IMR-90 (cell line): ENCODE results near the gene LRRTM3. TPM values are rescaled to one million over a fixed set of nuclear protein-coding genes. Genes with fewer than 3 reads are reported as not detected.

Experiments
- ATAC-seq: fragments of 200-7000 bp; cut with Tn5 transposase; 2 replicates; pipeline ENCODE4 v1.9.1; 2020; ENCODE audit warnings: low read depth, mild to moderate bottlenecking, moderate library complexity
- BruUV-seq: library from RNA; stranded (reverse); fragments of 400-500 nt; replicated peaks from 2 replicates; lab custom pipeline; 2021; lab: Mats Ljungman, UMichigan
- CTCF ChIA-PET: fragments of 300-600 bp; formaldehyde crosslinking; extraction: SDS; loops from one replicate; lab custom pipeline; 2021; ENCODE audit warnings: antibody characterized with exemption; lab: Yijun Ruan, JAX
- POLR2A ChIA-PET: fragments of 300-600 bp; sonication (Branson Sonifier 250); formaldehyde crosslinking; loops from one replicate; lab custom pipeline; 2022; ENCODE audit warnings: antibody characterized with exemption; ENCODE audit not compliant: unreplicated experiment; lab: Charles Lee
- DNase-seq: peaks from one replicate; pipeline ENCODE4 v3.0.0; 2013
- H2AFZ ChIP-seq: replicated peaks from 2 replicates; pipeline ENCODE3; 2013; ENCODE audit warnings: low read length, mild to moderate bottlenecking; ENCODE audit not compliant: poor library complexity
- H2AK5ac ChIP-seq: 2 replicates; pipeline ENCODE4 v1.6.1; 2013; ENCODE audit warnings: low read depth, low read length, inconsistent platforms
- H2AK9ac ChIP-seq: replicated peaks from 2 replicates; pipeline ENCODE3; 2013; ENCODE audit warnings: mild to moderate bottlenecking, low read depth, low read length, moderate library complexity; ENCODE audit not compliant: poor library complexity
- H2BK120ac ChIP-seq: 2 replicates; pipeline ENCODE4 v1.6.1; 2013; ENCODE audit warnings: low read depth, low read length, inconsistent platforms
- H2BK15ac ChIP-seq: 3 replicates; pipeline ENCODE4 v1.6.1; 2013; ENCODE audit warnings: low read depth, low read length, inconsistent platforms
- H2BK20ac ChIP-seq: 2 replicates; pipeline ENCODE4 v1.6.1; 2013; ENCODE audit warnings: low read depth, mild to moderate bottlenecking, inconsistent platforms, low read length, moderate library complexity
- H2BK5ac ChIP-seq: 2 replicates; pipeline ENCODE4 v1.6.1; 2013; ENCODE audit warnings: mild to moderate bottlenecking, low read depth, low read length, inconsistent platforms; ENCODE audit not compliant: poor library complexity, severe bottlenecking
- H3K14ac ChIP-seq: replicated peaks from 2 replicates; pipeline ENCODE4 v1.6.1; 2013; ENCODE audit warnings: low read depth, low read length, inconsistent platforms
- H3K18ac ChIP-seq: 2 replicates; pipeline ENCODE4 v1.6.1; 2013; ENCODE audit warnings: low read depth, low read length, control low read depth
- H3K23ac ChIP-seq: 2 replicates; pipeline ENCODE4 v1.6.1; 2013; ENCODE audit warnings: low read depth, low read length, inconsistent platforms
- H3K27ac ChIP-seq: 2 replicates; pipeline ENCODE4 v1.5.1; 2013; ENCODE audit warnings: mild to moderate bottlenecking, control low read depth, low read length; ENCODE audit not compliant: insufficient read depth
- H3K27me3 ChIP-seq: 2 replicates; pipeline ENCODE4 v1.6.1; 2013; ENCODE audit warnings: low read length; ENCODE audit not compliant: control insufficient read depth, insufficient read depth
- H3K36me3 ChIP-seq: 2 replicates; pipeline ENCODE4 v1.6.1; 2013; ENCODE audit warnings: low read length, mixed read lengths; ENCODE audit not compliant: control insufficient read depth, insufficient read depth
- H3K4ac ChIP-seq: 2 replicates; pipeline ENCODE4 v1.6.1; 2013; ENCODE audit warnings: low read depth, low read length, inconsistent platforms
- H3K4me1 ChIP-seq: 2 replicates; pipeline ENCODE4 v1.6.1; 2013; ENCODE audit warnings: low read length, mixed read lengths; ENCODE audit not compliant: control insufficient read depth, insufficient read depth
- H3K4me2 ChIP-seq: 2 replicates; pipeline ENCODE4 v1.6.1; 2013; ENCODE audit warnings: low read depth, mild to moderate bottlenecking, control low read depth, low read length, moderate library complexity
- H3K4me3 ChIP-seq: 2 replicates; pipeline ENCODE4 v1.5.1; 2013; ENCODE audit warnings: low read depth, mild to moderate bottlenecking, control low read depth, low read length, moderate library complexity; ENCODE audit not compliant: insufficient read depth
- H3K56ac ChIP-seq: 2 replicates; pipeline ENCODE4 v1.6.1; 2013; ENCODE audit warnings: low read length, inconsistent platforms; ENCODE audit not compliant: insufficient read depth; ENCODE audit errors: extremely low read depth
- H3K79me1 ChIP-seq, 2 experiments: 2 replicates each; pipeline ENCODE4 v1.6.1; 2013; ENCODE audit warnings: low read length in 2 of 2, inconsistent platforms in 1 of 2, low read depth in 1 of 2
- H3K9ac ChIP-seq: 2 replicates; pipeline ENCODE4 v1.6.1; 2013; ENCODE audit warnings: low read depth, low read length, control low read depth
- H3K9me1 ChIP-seq: 2 replicates; pipeline ENCODE4 v1.6.1; 2013; ENCODE audit warnings: low read length, inconsistent platforms; ENCODE audit not compliant: insufficient read depth
- H3K9me3 ChIP-seq: 2 replicates; pipeline ENCODE4 v1.6.1; 2013; ENCODE audit warnings: low read length; ENCODE audit not compliant: control insufficient read depth, insufficient read depth
- H4K20me1 ChIP-seq: 2 replicates; pipeline ENCODE4 v1.6.1; 2013; ENCODE audit warnings: low read length, inconsistent platforms; ENCODE audit not compliant: insufficient read depth
- H4K5ac ChIP-seq: 2 replicates; pipeline ENCODE4 v1.6.1; 2013; ENCODE audit warnings: mild to moderate bottlenecking, low read depth, low read length, control low read depth
- H4K8ac ChIP-seq, 2 experiments: 2 replicates each; pipeline ENCODE4 v1.6.1; 2013; ENCODE audit warnings: low read depth in 2 of 2, low read length in 2 of 2, control low read depth in 1 of 2, inconsistent platforms in 1 of 2
- H4K91ac ChIP-seq: 2 replicates; pipeline ENCODE4 v1.6.1; 2013; ENCODE audit warnings: low read depth, low read length, inconsistent platforms; ENCODE audit not compliant: insufficient read depth
- CHD1 ChIP-seq: IDR thresholded peaks from 2 replicates; pipeline ENCODE4 v1.6.1; 2012; ENCODE audit warnings: low read depth, low read length, improper control_type of control experiment
- ELK1 ChIP-seq: fragments of 150-350 bp; IDR thresholded peaks from 2 replicates; pipeline ENCODE4 v1.6.1; 2016; ENCODE audit warnings: low read depth, mild to moderate bottlenecking, low read length, moderate library complexity, borderline replicate concordance
- FOS ChIP-seq: fragments of 150-350 bp; IDR thresholded peaks from 2 replicates; pipeline ENCODE4 v1.6.1; 2016; ENCODE audit warnings: low read depth, low read length
- MAFK ChIP-seq: IDR thresholded peaks from 2 replicates; pipeline ENCODE4 v1.6.1; 2012; ENCODE audit warnings: low read depth, low read length, improper control_type of control experiment
- NFE2L2 ChIP-seq: fragments of 150-350 bp; IDR thresholded peaks from 2 replicates; pipeline ENCODE4 v1.6.1; 2016; ENCODE audit warnings: low read depth, mild to moderate bottlenecking, low read length
- POLR2A ChIP-seq: IDR thresholded peaks from 2 replicates; pipeline ENCODE4 v1.6.1; 2012; ENCODE audit warnings: mild to moderate bottlenecking, low read depth, low read length
- RAD21 ChIP-seq: IDR thresholded peaks from 2 replicates; pipeline ENCODE4 v1.6.1; 2012; ENCODE audit warnings: low read length, improper control_type of control experiment
- RCOR1 ChIP-seq: IDR thresholded peaks from 2 replicates; pipeline ENCODE4 v1.6.1; 2012; ENCODE audit warnings: mild to moderate bottlenecking, low read length, improper control_type of control experiment; ENCODE audit not compliant: insufficient replicate concordance
- RFX5 ChIP-seq: IDR thresholded peaks from 2 replicates; pipeline ENCODE4 v1.8.0; 2012; ENCODE audit warnings: low read depth, mild to moderate bottlenecking, low read length, moderate library complexity
- USF2 ChIP-seq: fragments of 150-350 bp; IDR thresholded peaks from 2 replicates; pipeline ENCODE4 v1.6.1; 2017; ENCODE audit warnings: mild to moderate bottlenecking, antibody characterized with exemption, low read length, low read depth
- WGBS, 2 experiments: methylation state at CpG; one replicate each; pipeline versions ENCODE4 v1.1.5 to v1.1.7; 2013; ENCODE audit warnings: missing lambda C conversion rate in 2 of 2; ENCODE audit not compliant: insufficient read length in 1 of 2; ENCODE audit errors: extremely low coverage in 2 of 2; 5-methylcytosine and 5-hydroxymethylcytosine counted together
- dilution Hi-C: fragments of 300-500 bp; cut with HindIII; formaldehyde crosslinking; loops from one replicate; pipeline ENCODE4 v1.14.3; 2018; ENCODE audit warnings: low sequenced_read_pairs; ENCODE audit not compliant: unreplicated experiment
- in situ Hi-C: fragments of 300-500 bp; cut with MboI; formaldehyde crosslinking; loops from 3 replicates; pipeline ENCODE4 v1.14.3; 2019; ENCODE audit warnings: low sequenced_read_pairs, inconsistent platforms, mixed read lengths
- intact Hi-C: fragments of 100-400 bp; cut with micrococcal nuclease; formaldehyde crosslinking; loops from 2 replicates; pipeline ENCODE4 v1.10.0; 2022
- polyA plus RNA-seq, 3 experiments: library from polyadenylated mRNA; depleted of rRNA; stranded (reverse); fragments of >200 nt; gene quantifications; 2 replicates each; pipeline ENCODE4 v1.2.3, GENCODE V29; 2012; ENCODE audit warnings: low replicate concordance in 1 of 3
- total RNA-seq: library from RNA; depleted of rRNA; stranded (reverse); fragments of >200 nt; gene quantifications from 2 replicates; pipeline ENCODE4 v1.2.3, GENCODE V29; 2012

The LRRTM3 gene
- total and polyA plus RNA-seq, 2 of the 4 experiments (the other 2 are of a cell fraction): under 0.01 TPM; not detected in 1

GRCh38 chr10:67033878-67034277, 108.0 kb downstream of the LRRTM3 start:
- H2BK20ac ChIP-seq: no peak overlapping the region
- ChIA-PET POLR2A (no interaction called here), CTCF (no interaction called here)
- no peak overlapping the region for H3K4me2 ChIP-seq
- no peak overlapping the region for H3K18ac ChIP-seq
- H3K79me1 ChIP-seq: no peaks in the 10 kb centered on the region
- no peak overlapping the region for H3K27ac ChIP-seq
- no peak overlapping the region for H2AK9ac ChIP-seq
- dilution Hi-C loops (no loop called here), intact Hi-C loops (no loop called here), in situ Hi-C loops (no loop called here)
- no peak overlapping the region for H2AK5ac ChIP-seq
- no peaks in the 10 kb centered on the region for H3K9me1 ChIP-seq
- H2AFZ ChIP-seq: no peak overlapping the region
- H3K4me1 ChIP-seq: no peaks in the 10 kb centered on the region
- DNase-seq (no peak), ATAC-seq (no peak)
- H3K14ac ChIP-seq: no peak overlapping the region
- no peak overlapping the region for H3K9ac ChIP-seq
- H3K27me3 ChIP-seq: no peaks in the 10 kb centered on the region
- H4K20me1 ChIP-seq: no peaks in the 10 kb centered on the region
- no peak overlapping the region for H4K5ac ChIP-seq
- H3K9me3 ChIP-seq: no peaks in the 10 kb centered on the region
- no peak overlapping the region for H3K4me3 ChIP-seq
- H2BK5ac ChIP-seq: no peak overlapping the region
- WGBS, 2 experiments: 86% methylated on average over 8 of the region's 9 CpGs; no CpG with 5 or more reads in 1 of the 2 experiments
- TF ChIP-seq RAD21 (no peak), RFX5 (no peak), FOS (no peak), MAFK (no peak), CHD1 (no peak), NFE2L2 (no peak), POLR2A (no peak), ELK1 (no peak), USF2 (no peak), RCOR1 (no peak)
- no peak overlapping the region for H3K4ac ChIP-seq
- BruUV-seq: no TSS peak
- H3K23ac ChIP-seq: no peak overlapping the region
- H2BK15ac ChIP-seq: no peak overlapping the region
- H2BK120ac ChIP-seq: no peak overlapping the region
- no peak overlapping the region for H3K56ac ChIP-seq
- H4K8ac ChIP-seq: no peak overlapping the region
- H3K36me3 ChIP-seq: no peaks in the 10 kb centered on the region
- no peak overlapping the region for H4K91ac ChIP-seq
